ENCODE measurements around the gene GPR35.
"Not testable (repeated sequence)": the region's sequence is repeated elsewhere in the genome, so short reads cannot be mapped to it uniquely, and the experiment has no call there.

Gene GPR35

DNA sequence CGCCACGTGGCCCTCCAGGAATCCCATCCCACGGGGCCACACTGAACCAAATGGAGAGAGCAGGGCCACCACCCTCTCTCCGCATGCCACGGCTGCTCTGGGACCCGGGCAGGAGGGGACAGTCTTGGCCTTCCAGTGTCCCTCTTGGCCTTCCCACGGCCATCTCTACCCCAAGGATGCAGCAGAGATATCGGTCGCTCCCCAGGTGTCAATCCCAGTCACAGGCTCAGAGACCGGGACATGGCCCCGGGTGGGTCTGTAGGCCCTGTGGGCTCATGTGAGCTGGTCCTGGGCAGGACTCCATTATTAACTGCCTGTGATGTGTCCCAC lies 23.5 kb upstream of the GPR35 start:
- no peak for DNase-seq (ENCODE audit: extremely low read depth in 1 of 2, low read depth in 1 of 2)

DNA sequence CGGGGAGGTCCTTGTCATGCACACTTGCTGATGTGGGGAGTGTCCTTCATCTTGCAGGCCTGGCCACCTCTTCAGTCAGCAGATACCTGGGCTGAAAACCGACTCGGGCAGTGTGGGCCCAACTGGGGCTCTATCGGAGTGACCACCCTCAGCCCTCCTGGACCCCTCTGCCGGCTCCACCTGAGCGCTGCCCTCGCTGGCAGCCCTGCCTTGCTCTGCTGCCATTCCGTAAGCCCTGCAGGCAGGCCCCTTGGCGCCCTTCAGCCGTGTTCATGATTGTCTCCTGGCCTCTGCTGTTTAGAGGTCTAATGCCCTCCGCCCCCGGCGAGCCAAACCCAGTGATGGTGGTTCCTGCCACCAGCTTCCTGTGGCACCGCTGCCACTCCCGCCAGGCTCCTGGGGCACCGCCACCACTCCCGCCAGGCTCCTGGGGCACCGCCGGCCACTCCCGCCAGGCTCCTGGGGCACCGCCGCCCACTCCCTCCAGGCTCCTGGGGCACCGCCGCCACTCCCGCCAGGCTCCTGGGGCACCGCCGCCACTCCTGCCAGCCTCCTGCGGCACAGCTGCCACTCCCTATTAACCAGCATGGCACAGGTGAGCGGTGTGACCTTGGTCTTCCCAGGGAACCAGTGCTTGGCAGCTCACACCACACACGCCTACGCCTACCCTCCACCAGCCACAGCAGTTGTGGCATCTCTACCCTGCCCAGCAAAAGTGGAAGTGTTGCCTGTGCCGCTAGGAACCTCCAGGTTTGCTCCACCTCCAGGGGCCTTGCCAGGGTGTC lies 22.8 kb upstream of the GPR35 start:
- DNase-seq (ENCODE audit: extremely low read depth in 1 of 2, low read depth in 1 of 2), result no peak

DNA sequence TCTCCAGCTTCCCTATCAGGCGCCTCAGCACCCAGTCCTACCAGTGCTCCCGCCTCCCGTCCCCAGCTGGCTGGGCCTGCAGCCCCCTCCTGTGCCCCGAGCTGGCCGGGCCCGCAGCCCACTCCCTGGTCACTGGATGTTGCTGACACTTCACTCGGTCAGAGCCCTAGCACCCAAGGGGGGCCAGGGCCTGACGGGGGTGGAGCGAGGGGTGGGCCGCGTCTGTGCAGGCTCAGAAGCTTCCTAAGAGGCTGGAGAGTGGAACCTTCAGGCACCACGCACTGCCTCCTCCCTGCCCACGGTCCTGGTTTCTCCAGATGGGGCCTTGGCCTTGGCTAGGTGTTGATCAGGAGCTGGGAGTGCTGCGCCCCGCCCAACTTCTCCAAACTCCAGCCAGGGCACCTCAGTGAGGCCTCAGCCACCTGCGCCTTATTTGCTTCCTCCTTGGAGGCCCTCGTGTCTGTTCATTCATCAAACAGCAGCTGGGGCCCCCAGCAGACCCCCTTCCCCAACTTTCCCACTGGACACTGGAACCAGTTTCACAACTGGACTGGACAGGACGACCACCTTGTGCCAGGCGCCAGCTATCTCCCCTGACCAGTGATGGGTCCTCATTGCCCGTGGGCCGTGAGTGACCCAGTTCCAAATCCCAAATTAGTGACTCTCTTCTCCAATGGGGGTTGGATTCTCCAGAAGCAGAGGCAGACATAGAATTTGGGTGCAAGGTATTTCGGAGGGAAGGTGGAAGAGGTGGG lies 22.0 kb upstream of the GPR35 start:
- no peak for DNase-seq (ENCODE audit: extremely low read depth in 1 of 2, low read depth in 1 of 2)

DNA sequence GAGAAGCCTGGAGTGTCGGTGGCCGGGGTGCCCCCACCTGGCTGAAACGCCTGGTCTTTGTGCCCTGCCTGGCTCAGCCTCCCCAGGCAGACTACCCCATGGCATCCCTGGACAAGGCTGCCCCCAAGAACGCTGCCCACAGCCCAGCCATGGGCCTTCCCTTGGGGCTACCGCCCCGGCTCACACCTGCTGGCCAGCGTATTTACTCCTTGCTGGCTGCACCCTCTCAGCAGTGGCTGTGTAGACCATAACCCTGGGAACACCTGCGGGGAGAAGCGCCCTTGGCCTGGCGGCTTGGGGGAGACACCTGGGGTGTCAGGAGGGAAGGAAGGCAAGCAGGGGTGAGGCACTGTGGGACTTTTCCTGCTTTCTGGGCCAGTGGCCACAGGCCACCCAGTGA lies 21.4 kb upstream of the GPR35 start:
- DNase-seq (ENCODE audit: extremely low read depth in 1 of 2, low read depth in 1 of 2), result no peak

DNA sequence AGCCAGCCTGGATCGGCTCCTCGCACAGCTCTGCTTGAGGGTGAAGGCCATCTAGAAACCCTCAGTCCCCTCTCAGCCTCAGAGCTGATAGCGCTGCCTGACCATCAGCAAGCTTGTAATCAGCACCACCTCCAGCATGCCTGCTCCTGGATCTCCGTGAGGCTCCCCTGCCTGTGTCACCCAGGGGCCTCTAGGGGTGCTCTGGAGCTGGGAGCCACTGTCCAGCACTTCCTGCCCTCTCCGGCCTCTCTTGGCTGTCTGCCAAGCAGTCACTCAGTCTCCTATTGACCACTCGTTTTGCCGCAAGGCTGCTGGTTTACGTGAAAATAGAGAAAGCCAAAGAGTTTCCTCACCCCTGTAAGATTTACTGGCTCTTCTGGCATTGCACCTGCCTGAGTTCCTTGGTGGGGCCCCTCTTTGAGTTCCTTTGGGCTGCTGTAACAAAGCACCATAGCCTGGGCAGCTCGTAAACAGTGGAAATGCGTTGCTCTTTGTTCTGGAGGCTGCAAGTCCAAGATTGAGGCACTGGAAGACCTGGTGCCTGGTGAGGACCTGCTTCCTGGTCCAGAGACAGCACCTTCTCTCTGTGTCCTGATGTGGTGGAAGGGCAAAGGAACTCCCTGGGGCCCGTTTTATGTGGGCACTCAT lies 20.9 kb upstream of the GPR35 start:
- no peak for DNase-seq (ENCODE audit: extremely low read depth in 1 of 2, low read depth in 1 of 2)

DNA sequence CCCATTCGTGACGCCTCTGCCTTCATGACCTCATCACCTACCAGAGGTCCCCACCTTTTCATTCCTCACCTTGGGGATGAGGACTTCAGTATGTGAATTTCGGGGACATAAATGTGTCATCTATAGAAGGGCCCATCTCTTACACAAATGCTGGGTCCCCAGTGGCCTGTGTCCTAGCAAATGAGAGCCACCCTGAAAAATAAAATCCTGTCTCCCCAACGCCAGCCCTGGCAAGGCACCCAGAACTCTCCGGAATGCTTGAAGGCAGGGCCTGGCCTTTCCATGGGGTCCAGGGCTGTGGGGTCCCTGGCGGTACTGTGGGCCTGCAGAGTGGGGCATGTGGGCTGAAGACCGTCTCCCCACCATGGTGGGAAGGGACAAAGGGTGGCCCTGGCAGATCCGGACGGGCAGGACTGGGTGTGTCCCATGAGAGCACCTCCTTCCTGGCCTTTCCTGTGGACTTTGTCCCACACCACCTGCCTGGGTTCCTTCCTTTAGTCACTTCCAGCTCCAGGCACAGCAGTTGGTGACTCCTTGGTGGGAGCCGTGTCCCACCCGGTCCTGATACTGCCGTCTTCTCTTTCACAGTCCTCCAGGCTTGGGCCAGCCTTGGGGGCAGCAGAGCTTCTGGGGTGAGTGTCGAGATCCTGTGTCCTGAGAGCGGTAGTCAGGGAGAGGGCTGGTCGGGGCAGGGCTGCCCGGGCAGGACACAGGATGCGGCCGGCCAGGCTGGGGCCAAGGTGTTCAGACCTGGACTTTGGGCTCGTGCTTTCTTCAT lies 20.2 kb upstream of the GPR35 start:
- DNase-seq (ENCODE audit: extremely low read depth in 1 of 2, low read depth in 1 of 2), result no peak

DNA sequence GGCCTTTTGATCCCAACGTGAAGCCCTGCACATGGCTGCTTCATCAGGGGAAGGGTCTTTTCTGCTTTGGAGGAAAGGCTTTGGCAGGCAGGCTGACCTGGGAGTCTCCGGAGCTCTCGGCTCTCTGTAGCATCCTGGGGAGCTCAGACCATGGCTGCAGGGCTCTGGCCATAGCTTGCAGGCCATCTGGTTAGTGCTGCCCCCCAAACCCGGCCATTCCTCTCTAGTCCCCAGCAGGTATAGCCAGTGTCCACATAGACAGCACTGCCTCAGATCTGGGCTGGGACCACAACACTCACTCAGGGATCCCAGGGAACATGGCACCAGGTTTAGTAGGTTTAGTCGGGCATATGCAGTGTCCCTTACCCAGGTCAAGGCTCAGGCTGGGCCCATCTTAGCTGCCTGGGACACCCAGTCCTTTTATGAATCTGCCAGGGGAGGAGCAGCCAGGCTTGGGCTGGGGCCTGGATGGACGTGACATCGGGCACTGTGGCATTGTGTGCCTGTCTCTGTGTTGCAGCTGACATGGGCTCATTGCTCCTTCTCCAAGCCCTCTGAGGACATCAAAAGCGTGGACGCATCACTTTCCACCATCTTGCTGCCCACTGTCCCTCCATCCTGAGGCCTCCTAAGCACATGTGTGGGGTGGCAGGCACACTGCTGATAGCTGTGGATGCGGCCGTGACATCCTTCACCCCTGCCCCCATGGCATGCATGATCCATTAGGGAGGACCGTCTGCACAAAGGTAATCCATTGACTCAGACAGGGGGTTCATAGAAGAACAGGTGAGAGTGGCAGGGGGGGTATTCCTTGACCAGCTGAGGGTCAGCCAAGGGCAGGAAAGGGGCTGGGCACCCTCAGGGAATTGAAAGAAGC lies 19.2 kb upstream of the GPR35 start:
- DNase-seq (ENCODE audit: extremely low read depth in 1 of 2, low read depth in 1 of 2), result no peak

DNA sequence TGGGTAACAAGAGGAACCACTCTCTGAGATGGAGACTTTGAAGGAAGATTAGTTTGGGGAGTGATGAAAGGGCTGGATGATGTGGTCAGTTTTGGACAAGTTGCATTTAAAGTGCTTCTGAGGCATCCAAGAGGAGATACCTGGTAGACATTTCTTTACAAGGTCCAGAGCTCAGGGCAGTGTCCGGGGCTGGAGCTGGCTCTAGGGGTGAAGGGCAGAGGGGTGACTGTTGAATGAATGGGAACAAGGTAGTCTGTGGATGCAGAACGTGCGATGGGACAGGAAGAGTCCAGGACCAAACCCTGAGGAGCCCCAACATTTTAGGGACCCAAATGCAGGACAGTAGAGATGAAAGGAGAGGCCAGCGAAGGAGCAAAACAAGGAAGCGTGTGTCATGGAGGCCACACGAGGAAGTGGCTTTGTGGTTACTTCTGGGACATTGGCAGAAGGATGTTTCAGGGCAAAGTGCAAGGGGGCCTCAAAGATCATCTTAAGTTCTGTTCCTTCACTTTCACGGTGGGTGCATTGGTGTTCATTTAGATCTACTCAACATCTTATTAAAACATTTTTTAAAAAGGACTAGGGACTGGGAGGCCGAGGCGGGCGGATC lies 13.6 kb upstream of the GPR35 start:
- no peak for DNase-seq (ENCODE audit: extremely low read depth in 1 of 2, low read depth in 1 of 2)

DNA sequence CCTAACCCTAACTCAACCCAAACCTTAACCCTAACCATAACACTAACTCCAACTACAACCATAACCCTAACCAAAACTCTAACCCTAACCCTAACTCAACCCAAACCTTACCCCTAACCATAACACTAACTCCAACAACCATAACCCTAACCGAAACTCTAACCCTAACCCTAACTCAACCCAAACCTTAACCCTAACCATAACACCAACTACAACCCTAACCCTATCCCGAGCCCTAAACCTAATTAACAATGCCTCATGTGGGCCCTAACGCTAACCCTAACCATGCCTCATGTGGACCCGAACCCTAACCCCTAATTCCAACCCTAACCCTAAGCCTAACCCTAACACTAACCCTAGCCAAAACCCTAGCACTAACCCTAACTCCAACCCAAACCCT lies 11.5 kb upstream of the GPR35 start:
- DNase-seq (ENCODE audit: extremely low read depth in 1 of 2, low read depth in 1 of 2), result no peak

DNA sequence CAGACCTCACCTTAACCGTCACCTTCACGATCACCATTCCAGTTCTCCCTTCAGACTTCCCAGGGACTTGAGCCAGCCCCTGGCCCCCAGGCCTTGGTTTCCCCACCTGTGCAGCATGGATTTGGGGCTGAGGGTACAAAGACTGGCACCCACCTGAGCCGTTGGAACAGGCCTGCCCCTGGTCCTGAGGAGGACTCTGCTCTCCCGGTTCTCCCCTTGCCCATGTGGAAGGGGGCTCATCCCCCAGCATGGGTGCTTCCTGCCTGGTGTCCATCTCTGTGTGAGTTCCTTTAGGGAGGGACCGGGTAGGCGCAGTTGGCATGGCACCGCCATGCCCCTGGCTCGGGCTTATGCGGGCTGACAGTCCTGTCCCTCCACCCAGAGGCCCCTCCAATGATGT lies 10.9 kb upstream of the GPR35 start:
- DNase-seq (ENCODE audit: extremely low read depth in 1 of 2, low read depth in 1 of 2), result no peak

DNA sequence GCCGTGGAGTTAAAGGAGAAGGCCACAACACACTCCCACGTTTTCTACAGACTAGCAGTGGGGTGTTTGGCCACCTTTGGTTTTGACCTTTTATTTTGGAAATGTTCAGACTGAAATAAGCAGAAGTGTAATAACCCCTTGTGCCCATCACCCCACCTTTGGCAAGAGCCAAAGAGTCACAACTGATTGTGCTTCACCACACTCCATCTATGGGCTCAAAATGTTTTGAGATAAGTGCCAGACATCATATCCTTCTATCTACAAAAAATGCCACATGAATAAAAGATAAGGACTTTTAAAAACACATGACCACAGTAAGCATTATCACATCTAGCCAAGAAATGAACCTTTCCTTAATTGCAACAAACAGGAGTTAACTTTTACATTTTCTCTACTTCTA lies 9.9 kb upstream of the GPR35 start:
- DNase-seq (ENCODE audit: extremely low read depth in 1 of 2, low read depth in 1 of 2), result no peak

DNA sequence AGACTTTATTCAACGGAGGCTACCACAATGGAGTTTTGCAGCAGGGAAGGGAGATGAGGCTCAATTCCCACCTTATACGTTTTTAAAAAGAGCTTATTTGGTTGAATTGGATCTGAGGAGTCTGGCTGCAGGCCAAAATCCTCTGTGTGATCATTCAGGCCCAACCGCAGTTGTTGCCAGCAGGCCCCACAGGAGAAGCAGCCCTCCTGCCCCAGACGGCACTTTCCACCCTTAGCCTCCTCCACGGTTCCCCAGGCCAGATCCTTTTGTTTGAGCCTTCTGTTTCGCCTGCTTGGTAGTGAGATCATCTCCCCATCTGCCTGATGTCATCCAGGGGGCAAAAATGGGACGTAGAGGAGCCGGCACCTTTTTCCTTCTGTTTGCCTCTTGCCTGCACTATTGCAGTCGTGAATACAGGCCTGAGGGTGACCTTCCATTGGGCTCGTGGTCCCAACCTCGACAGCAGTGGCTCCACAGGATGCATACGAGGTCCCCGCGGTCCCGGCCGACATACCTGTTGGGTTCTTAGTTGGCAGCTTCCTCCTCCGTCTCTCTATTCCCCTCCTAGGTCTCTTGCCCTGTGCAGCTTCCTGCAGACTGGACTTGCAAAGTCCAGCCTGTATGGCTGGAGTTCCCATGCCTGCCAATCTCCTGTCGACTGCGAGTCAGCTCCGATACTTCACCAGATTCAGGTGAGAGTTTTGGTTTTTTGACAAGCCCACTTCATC lies 9.3 kb upstream of the GPR35 start:
- DNase-seq (ENCODE audit: extremely low read depth in 1 of 2, low read depth in 1 of 2), result no peak

DNA sequence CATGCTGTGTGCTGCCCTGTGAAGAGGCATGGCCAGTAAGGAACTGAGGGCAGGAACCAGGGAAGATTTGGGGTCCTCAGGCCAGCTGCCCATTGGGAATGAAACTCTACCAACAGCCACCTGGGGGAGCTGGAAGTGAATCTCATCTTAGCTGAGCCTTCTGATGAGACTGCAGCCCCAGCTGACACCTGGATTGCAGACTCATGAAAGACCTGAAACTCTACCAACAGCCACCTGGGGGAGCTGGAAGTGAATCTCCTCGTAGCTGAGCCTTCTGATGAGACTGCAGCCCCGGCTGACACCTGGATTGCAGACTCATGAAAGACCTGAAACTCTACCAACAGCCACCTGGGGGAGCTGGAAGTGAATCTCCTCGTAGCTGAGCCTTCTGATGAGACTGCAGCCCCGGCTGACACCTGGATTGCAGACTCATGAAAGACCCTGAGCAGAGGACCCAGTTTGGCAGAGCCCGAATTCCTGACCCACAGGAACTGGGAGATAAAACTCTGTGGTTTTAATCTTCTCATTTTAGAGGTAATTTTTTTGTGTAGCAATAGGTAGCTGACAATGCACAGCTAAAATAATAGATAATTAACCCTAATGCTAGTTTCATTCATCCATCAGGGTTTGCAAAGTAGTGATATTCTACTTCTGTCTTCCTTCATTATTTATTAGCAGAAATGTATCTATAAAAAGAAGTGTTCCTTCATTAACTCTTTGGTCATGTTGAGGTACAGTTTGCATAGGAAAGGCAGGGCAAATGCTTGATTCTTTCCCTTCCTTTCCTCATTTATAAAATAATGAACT lies 8.2 kb upstream of the GPR35 start:
- DNase-seq (ENCODE audit: extremely low read depth in 1 of 2, low read depth in 1 of 2), result not testable (repeated sequence)

DNA sequence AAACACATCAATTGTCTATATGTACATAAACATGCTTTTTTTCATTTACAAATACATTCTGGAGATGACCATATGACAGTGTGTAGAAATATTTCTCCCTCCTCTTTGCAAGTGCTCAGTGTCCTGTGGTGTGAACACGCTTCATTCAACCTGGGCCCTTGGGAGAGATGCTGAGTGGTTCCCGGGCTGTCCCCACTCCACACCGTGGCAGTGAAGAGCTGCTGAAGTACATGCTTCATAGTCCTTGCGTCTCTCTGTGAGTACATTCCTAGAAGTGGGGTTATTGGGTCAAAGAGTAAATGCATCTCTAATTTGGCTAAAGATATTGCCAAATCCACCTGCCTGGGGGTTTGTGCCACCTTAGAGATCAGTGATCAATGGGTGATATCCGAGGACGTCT lies 6.5 kb upstream of the GPR35 start:
- no peak for DNase-seq (ENCODE audit: extremely low read depth in 1 of 2, low read depth in 1 of 2)

DNA sequence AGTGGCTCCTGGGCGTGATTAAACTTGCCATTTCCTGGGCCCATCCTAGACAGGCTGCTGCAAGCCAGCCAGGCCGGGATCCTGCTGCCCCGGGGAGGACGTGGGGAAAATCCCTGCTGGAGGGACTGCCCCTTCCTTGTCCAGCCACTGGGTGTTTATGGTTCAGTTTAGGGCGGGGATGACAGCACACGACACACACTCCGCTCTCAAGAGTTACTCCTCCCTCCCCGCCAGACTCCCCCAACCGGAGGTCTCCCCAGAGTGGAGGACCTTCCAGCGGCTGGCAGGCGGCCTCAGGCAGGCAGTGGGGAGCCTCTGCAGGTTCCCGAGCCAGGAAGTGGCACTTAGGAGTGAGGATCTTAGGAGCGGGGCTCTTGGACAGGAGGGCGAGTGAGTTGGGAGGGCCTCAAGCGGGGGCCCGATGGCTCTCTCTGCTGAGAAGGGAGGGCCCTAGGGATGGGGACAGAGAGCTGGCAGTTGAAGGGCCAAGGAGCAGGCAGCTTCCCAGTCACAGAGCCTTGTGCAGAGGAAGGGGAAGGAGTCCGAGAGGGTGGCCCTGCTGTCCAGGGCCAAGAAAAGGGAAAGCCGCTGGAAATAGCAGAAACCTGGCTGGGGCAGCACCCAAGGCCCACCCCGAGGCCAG lies 5.7 kb upstream of the GPR35 start:
- DNase-seq (ENCODE audit: extremely low read depth in 1 of 2, low read depth in 1 of 2), result no peak

DNA sequence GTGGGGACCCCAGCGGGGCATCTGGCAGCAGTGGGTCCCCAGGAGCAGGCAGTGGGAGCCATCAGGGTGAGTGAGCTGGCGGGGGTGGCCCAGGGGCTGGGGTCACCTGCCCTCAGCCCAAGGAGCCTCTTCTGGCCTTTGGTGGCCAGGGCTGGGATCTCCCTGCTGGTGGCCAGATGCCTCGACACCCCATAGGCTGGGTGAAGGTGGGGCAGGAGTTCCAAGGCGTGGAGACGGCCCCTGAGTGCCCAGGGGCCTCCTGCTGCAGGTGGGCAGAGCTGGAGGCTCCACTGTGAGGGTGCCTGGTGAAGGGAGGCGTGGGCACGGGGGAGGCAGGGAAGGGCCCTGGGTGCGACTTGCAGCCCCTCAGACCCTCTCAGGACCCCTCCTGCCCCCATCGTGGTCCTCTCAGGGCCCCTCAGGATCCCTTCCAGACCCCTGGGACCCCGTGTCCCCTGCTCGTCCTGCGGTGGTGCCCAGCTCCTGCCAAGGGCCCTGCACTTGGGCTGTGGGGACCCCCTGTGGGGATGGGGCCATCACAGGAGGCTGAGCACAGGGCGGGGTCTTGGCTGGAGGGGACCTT lies 5.0 kb upstream of the GPR35 start:
- no peak for DNase-seq (ENCODE audit: extremely low read depth in 1 of 2, low read depth in 1 of 2)

DNA sequence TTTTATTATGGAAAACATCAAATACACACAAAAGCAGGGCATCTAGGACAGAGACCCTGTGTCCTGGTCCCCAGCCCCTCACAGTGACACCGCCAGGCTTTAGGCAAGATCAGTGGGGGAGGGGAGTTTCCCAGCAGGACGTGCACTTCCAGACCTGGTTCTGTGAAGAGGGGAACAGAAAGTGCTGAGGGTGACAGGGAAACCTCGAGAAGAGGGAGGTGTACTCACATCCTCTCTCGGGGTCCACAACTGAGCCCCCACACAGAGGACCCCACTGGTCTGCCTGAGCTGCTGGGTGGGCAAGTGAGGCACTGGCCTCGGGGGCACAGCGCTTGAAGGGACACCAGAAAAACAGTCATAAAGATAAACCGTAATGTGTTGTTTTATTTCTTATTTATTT lies 4.4 kb upstream of the GPR35 start:
- no peak for DNase-seq (ENCODE audit: extremely low read depth in 1 of 2, low read depth in 1 of 2)

DNA sequence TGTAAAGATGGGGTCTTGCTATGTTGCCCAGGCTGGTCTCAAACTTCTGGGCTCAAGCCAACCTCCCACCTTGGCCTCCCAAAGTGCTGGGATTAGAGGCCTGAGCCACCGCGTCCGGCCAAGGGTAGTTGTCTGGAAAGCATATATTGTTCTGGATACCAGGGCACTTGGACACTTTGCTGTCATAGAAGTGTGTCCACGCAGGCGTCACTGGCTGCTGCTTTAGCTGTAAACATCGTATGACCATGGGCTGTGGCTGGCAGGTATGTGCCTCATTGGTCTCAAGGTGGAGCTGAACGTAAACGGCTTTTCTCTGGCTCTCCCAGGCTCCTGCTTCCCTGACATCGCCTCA lies 3.2 kb upstream of the GPR35 start:
- DNase-seq (ENCODE audit: extremely low read depth in 1 of 2, low read depth in 1 of 2), result no peak
